Ascending aorta (tissue), 2 donors: Measurements from ENCODE around the gene OXLD1. TPM values are rescaled to one million over a fixed set of nuclear protein-coding genes. Genes with fewer than 3 reads are reported as not detected.

ENCODE experiments used
- DNase-seq, 2 donors: peaks; one replicate each; pipeline ENCODE4 v3.0.0-alpha.2; 2019; ENCODE audit warnings: low spot score in 2 of 2
- H3K27ac ChIP-seq, 2 donors: fragments of 200-600 bp; sonication (generic); one replicate each; pipeline ENCODE4 v1.5.1; 2016 to 2017; ENCODE audit warnings: mild to moderate bottlenecking in 1 of 2
- H3K27me3 ChIP-seq: fragments of 200-600 bp; sonication (generic); one replicate; pipeline ENCODE4 v1.5.1; 2017
- H3K36me3 ChIP-seq, 2 donors: fragments of 200-600 bp; sonication (generic); one replicate each; pipeline ENCODE4 v1.5.1; 2016
- H3K4me1 ChIP-seq, 2 donors: fragments of 200-600 bp; sonication (generic); one replicate each; pipeline ENCODE4 v1.5.1; 2016 to 2017; ENCODE audit warnings: mild to moderate bottlenecking in 1 of 2
- H3K4me3 ChIP-seq, 2 donors: fragments of 200-600 bp; sonication (generic); one replicate each; pipeline ENCODE4 v1.5.1; 2016 to 2017; ENCODE audit warnings: mild to moderate bottlenecking in 1 of 2
- H3K9me3 ChIP-seq, 2 donors: fragments of 200-600 bp; sonication (generic); one replicate each; pipeline ENCODE4 v1.5.1; 2016
- intact Hi-C: fragments of 100-400 bp; cut with DNase I; formaldehyde crosslinking; loops from one replicate; pipeline ENCODE4 v1.15.1; 2023
- total RNA-seq: library from RNA; depleted of rRNA; stranded (reverse); fragments of >200 nt; gene quantifications from one replicate; pipeline ENCODE4 v1.1.0, GENCODE V29; 2016
- TF ChIP-seq, protein P1 (sequence below), 3 experiments: fragments of 200-600 bp in 2 of 3; fragments of 450-650 bp in 1 of 3; sonication (generic) in 2 of 3; IDR thresholded peaks; one replicate each; pipeline ENCODE4 v1.5.1; 2016 to 2019; ENCODE audit warnings: antibody characterized with exemption in 3 of 3, mild to moderate bottlenecking in 1 of 3, moderate library complexity in 1 of 3

The OXLD1 gene
- total RNA-seq, 1 donor from 2014 or later = 96.1 TPM

DNA sequence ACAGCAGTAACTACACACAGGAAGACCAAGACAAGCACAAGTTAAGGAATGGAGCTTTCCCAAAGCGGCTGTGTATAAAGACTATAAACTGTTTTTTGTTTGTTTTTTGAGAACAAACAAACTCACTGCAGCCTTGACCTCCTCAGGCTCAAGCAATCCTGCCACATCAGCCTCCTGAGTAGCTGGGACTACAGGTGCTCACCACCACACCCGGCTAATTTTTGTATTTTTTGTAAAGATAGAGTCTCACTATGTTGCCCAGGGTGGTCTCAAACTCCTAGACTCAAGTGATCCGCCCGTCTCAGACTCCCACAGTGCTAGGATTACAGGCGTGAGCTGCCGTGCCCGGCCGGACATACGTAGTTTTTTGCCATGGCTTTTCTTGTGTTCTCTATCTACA is 6.0 kb downstream of the OXLD1 start:
- TF ChIP-seq, protein P1, sequence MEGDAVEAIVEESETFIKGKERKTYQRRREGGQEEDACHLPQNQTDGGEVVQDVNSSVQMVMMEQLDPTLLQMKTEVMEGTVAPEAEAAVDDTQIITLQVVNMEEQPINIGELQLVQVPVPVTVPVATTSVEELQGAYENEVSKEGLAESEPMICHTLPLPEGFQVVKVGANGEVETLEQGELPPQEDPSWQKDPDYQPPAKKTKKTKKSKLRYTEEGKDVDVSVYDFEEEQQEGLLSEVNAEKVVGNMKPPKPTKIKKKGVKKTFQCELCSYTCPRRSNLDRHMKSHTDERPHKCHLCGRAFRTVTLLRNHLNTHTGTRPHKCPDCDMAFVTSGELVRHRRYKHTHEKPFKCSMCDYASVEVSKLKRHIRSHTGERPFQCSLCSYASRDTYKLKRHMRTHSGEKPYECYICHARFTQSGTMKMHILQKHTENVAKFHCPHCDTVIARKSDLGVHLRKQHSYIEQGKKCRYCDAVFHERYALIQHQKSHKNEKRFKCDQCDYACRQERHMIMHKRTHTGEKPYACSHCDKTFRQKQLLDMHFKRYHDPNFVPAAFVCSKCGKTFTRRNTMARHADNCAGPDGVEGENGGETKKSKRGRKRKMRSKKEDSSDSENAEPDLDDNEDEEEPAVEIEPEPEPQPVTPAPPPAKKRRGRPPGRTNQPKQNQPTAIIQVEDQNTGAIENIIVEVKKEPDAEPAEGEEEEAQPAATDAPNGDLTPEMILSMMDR (IDR thresholded peaks at IDR 0.05) = no peak
- no peak overlapping the region for H3K27ac ChIP-seq
- H3K4me1 ChIP-seq = peaks cover 0 to 3% of the 10 kb centered on the region in 2 donors
- intact Hi-C loops = no loop called here
- peaks cover 5% of the 10 kb centered on the region for H3K27me3 ChIP-seq
- H3K9me3 ChIP-seq = no peaks in the 10 kb centered on the region
- no peak for DNase-seq
- no peak overlapping the region for H3K4me3 ChIP-seq
- H3K36me3 ChIP-seq = no peaks in the 10 kb centered on the region

DNA sequence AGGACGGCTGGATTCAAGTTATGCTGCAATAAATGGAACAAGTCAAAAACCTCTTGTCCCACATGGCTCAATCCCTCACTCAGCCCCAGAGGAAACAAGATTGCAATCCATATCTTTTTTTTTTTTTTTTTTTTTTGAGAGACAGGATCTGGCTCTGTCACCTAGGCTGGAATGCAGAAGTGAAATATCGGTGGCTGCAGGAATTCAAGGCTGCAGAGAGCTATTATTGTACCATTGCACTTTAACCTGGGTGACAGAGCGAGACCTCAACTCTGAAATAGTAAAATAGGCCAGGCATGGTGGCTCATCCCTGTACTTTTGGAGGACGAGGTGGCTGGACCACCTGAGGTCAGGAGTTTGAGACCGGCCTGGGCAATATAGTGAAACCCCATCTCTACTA is 7.4 kb downstream of the OXLD1 start:
- no peak overlapping the region for H3K4me3 ChIP-seq

DNA sequence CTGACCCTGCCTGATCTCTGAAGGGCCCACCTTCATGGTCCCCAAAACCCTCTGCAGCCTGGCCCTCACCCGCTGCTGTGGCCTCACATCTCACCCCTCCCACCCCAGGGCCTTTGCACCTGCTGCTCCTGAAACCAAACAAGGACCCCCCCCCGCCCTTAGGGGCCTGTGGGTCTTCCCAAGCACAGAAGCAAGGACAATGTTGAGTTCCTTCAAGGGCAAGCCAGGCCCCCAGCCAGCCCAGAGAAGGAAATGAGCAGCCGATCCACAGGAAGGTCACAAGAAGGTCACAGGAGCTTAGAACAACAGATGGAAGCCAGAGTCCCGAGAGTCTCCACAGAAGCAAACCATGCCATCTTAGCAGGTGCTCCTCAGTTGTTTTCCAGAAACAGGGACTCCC is 9.6 kb downstream of the OXLD1 start:
- Histone ChIP-seq H3K4me3 (no peak overlapping the region), H3K27ac (no peak overlapping the region), H3K4me1 (no peaks in the 10 kb centered on the region), H3K36me3 (no peaks in the 10 kb centered on the region), H3K9me3 (no peaks in the 10 kb centered on the region), H3K27me3 (peaks cover 5% of the 10 kb centered on the region)
- intact Hi-C loops = no loop called here
- DNase-seq = no peak
- TF ChIP-seq, protein P1 (IDR thresholded peaks at IDR 0.05) = no peak

More for the DNA sequence above, 7.4 kb downstream of the OXLD1 start:
- DNase-seq = no peak
- peaks cover 5% of the 10 kb centered on the region for H3K27me3 ChIP-seq
- no peak overlapping the region for H3K27ac ChIP-seq
- H3K36me3 ChIP-seq = no peaks in the 10 kb centered on the region
- TF ChIP-seq, protein P1 (IDR thresholded peaks at IDR 0.05) = no peak
- no peaks in the 10 kb centered on the region for H3K9me3 ChIP-seq
- intact Hi-C loops = no loop called here
- H3K4me1 ChIP-seq = no peaks in the 10 kb centered on the region

DNA sequence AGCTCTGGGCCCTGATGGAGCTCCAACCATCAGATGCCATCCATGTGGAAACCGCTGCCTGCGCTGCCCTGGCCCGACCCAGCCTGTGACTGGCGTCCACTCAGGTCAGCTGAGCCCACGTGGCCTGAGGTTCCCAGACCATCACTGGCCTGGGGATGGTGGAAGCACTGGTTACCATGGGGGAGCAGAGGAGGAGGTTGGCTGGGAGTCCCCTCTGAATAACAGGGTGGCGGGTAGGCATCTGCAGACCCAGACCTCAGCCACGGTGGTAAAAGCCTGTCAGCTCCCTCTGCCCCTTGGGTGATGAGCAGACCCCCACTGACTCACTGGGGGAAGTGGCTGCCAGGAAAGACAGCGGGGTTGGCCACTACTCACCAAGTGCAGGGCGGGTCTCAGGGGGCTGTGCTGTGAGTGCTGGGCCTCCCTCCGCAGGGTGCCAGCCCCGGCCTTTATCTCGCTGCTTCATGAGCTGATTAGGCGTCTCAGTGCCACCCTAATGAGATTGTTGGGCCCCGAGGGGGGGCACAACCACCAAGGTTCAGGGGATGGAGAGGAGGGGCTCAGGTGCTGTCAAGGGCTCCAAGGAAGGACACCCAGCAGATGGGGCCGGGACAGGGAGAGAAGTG is 10.2 kb downstream of the OXLD1 start, which contains the start of gene PDE6G:
PDE6G (minus strand) TSS at position 425 of the 626 bp plus-strand sequence. CDS start 3,237 bp downstream, outside the sequence.
- no peaks in the 10 kb centered on the region for H3K4me1 ChIP-seq
- no peaks in the 10 kb centered on the region for H3K9me3 ChIP-seq
- intact Hi-C loops = no loop called here
- no peak within 1 kb of the TSS for H3K4me3 ChIP-seq
- TF ChIP-seq, protein P1 (IDR thresholded peaks at IDR 0.05) = no peak
- H3K27ac ChIP-seq = no peak within 1 kb of the TSS
- no peak for DNase-seq
- no peaks in the 10 kb centered on the region for H3K36me3 ChIP-seq
- peaks cover 5% of the 10 kb centered on the region for H3K27me3 ChIP-seq

DNA sequence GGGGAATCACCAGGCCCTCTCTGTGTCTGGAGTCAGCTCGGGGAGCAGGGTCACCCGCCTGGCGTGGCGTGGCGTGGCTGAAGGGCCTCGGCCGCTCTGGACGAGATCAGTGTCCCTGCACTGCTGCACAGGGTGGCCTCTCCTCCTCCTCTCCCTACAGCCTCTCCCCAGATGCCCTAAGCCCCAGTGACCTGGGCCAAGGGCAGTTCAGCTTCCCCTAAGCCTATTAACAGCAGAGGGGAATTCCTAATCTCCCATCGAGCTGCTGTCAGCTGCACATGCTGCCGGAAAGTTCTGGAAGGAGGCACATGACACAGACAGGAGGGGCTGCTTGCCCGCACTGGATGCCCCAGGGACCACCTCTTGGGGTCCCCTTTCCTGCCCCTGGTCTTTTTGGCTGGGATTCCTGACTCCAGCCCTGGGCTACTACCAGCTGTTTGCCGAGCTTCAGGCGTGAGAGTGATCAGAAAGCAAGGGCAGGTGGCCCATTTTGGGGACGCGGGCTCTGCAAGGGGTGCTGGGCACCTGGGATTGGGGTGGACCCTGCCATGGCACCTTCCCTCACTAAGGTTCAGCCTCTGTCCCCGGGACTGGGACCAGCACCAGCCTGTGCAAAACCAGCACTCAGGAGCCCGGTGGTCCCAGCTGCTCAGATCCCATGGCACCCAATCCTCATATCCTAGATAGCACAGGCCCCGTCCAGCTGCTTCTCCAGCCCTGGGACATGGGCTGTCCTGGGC is 10.9 kb downstream of the OXLD1 start:
- H3K4me3 ChIP-seq = no peak overlapping the region
- peaks cover 5% of the 10 kb centered on the region for H3K27me3 ChIP-seq
- H3K36me3 ChIP-seq = no peaks in the 10 kb centered on the region
- H3K9me3 ChIP-seq = no peaks in the 10 kb centered on the region
- intact Hi-C loops = no loop called here
- TF ChIP-seq, protein P1 (IDR thresholded peaks at IDR 0.05) = no peak
- no peaks in the 10 kb centered on the region for H3K4me1 ChIP-seq
- H3K27ac ChIP-seq = no peak overlapping the region
- DNase-seq = no peak
